ENCODE data around the gene DTD1.

DTD1 gene

DNA sequence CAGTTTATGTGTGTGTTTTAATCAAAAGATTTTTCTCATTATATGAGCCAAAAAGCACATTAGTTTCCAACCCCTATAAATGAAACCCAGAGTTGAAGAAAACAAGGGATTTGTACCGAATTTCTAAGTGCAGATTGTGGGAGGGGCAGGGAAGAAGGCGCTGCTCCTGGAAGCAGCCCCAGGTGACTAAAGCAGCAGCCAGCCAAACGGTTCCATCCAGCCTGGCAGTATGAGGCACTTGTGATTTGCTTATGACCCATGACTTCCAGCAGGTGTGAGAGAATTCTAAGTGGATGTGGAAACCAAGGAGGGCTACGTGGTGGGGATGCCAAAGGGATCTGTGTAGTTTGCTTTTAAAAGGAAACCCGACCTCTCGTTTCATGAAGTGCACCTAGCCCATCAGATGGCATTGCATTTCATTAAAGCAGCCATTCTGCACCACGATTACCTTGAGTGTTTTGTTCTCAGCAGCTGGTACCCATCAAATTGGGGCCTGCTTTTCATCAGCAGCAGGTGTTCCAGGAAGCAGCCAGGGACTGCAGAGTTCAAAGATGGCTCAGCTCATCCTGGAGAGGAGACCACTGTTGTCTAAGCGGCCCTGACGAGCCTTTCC is 79.1 kb downstream of the DTD1 start:
- Histone ChIP-seq H3K4me1 (ENCODE audit: control insufficient read depth in 1 of 2, insufficient read depth in 2 of 2, low read length in 2 of 2) (peaks cover 0 to 14% of the 10 kb centered on the region in 2 donors), H3K36me3 (ENCODE audit: control insufficient read depth in 1 of 2, insufficient read depth in 2 of 2, low read length in 2 of 2) (no peaks in the 10 kb centered on the region), H3K27me3 (ENCODE audit: low read depth, low read length) (no peaks in the 10 kb centered on the region), H3K4me3 (ENCODE audit: low read depth in 1 of 2, low read length in 2 of 2) (no peak overlapping the region), H3K27ac (ENCODE audit: low read length) (no peak overlapping the region), H3K9me3 (ENCODE audit: control insufficient read depth in 1 of 2, low read length in 2 of 2) (no peaks in the 10 kb centered on the region)

DNA sequence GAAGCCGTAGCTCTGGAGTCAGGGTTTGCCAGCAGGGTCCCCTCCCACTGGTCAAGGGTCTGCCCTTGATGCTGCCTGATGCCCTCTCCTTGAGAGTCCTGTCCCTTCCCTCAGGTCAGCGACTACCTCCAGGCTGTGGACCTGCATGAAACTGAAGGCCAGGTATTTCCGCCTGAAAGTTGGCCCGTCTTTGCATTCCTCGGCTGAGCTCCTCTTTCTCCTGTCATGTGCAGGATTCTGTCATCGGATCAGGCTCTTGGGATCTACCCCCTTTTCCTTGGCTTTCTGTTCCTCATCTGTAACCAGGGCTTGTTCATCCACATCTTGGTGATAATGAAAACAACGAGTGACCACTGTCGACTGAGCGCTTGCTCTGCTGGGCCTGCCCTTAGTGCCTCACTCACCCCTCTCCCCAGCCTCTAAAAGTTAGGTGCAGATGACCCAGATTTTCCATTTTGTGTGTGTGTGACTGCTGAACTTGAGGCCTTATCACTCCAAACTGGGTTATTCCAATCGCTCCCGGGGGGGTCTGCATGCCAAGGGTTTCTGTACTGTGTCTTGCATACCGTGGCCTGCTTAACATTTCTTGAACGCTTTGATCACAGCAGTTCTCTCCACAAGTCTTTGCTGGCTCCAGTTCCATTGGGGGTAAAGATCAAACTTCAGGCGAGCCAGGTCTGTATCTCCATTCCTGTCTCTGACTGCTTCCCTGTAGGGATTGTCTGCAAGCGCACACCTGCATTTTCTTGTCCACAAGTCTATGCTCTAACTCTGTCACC is 81.6 kb downstream of the DTD1 start:
- no peaks in the 10 kb centered on the region for H3K27me3 ChIP-seq (ENCODE audit: low read depth, low read length)
- H3K9me3 ChIP-seq (ENCODE audit: control insufficient read depth in 1 of 2, low read length in 2 of 2), result no peaks in the 10 kb centered on the region
- peaks cover 0 to 14% of the 10 kb centered on the region in 2 donors for H3K4me1 ChIP-seq (ENCODE audit: control insufficient read depth in 1 of 2, insufficient read depth in 2 of 2, low read length in 2 of 2)
- H3K36me3 ChIP-seq (ENCODE audit: control insufficient read depth in 1 of 2, insufficient read depth in 2 of 2, low read length in 2 of 2), result no peaks in the 10 kb centered on the region
- H3K27ac ChIP-seq (ENCODE audit: low read length), result no peak overlapping the region
- H3K4me3 ChIP-seq (ENCODE audit: low read depth in 1 of 2, low read length in 2 of 2), result no peak overlapping the region

DNA sequence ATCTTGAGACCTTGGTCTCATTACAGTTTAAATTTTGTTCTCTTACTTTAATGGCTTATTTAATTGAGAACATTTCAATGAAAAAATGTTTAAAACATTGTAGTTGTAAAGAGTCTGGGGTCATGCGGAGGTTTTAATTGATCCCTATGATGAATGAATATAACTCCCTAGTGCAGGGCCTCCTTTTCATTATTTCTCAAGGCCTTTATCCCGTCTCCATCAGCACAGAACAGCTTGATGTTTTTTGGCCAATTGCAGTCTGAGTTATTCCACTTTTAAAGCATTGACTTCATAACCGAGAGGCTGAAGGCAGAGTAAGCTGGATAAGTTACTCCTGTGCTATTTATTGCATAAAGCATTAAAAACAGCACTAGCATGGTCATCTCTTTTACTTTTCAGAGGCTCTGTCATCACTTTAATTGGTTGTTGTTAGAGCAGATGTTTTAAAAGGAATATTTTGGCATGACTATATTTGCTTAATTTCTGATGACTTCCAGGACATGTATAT is 83.4 kb downstream of the DTD1 start:
- Histone ChIP-seq H3K9me3 (ENCODE audit: control insufficient read depth in 1 of 2, low read length in 2 of 2) (no peaks in the 10 kb centered on the region), H3K27me3 (ENCODE audit: low read depth, low read length) (no peaks in the 10 kb centered on the region), H3K27ac (ENCODE audit: low read length) (no peak overlapping the region), H3K36me3 (ENCODE audit: control insufficient read depth in 1 of 2, insufficient read depth in 2 of 2, low read length in 2 of 2) (no peaks in the 10 kb centered on the region), H3K4me3 (ENCODE audit: low read depth in 1 of 2, low read length in 2 of 2) (no peak overlapping the region), H3K4me1 (ENCODE audit: control insufficient read depth in 1 of 2, insufficient read depth in 2 of 2, low read length in 2 of 2) (peaks cover 0 to 14% of the 10 kb centered on the region in 2 donors)

DNA sequence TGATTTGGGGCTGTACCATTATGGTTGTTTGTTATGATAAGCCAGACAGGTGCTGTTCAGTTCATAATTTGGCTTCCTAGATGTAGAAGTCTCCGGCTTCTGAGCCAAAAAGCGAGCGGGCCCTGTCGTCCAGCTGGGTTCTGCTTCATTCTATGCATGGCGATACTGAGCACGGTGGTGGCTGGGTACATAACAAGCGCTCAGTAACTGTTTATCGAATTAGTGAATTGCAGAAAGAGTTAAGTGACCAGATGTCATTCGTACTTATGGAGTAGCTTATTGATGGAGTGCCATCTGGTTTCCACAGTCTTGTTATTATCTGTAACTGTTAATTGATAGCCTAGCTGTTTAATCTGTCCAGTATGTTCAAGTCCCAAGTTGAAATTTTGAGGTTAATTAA is 85.0 kb downstream of the DTD1 start:
- Histone ChIP-seq H3K4me1 (ENCODE audit: control insufficient read depth in 1 of 2, insufficient read depth in 2 of 2, low read length in 2 of 2) (peaks cover 0 to 14% of the 10 kb centered on the region in 2 donors), H3K36me3 (ENCODE audit: control insufficient read depth in 1 of 2, insufficient read depth in 2 of 2, low read length in 2 of 2) (no peaks in the 10 kb centered on the region), H3K9me3 (ENCODE audit: control insufficient read depth in 1 of 2, low read length in 2 of 2) (no peaks in the 10 kb centered on the region), H3K27ac (ENCODE audit: low read length) (no peak overlapping the region), H3K27me3 (ENCODE audit: low read depth, low read length) (no peaks in the 10 kb centered on the region), H3K4me3 (ENCODE audit: low read depth in 1 of 2, low read length in 2 of 2) (no peak overlapping the region)

DNA sequence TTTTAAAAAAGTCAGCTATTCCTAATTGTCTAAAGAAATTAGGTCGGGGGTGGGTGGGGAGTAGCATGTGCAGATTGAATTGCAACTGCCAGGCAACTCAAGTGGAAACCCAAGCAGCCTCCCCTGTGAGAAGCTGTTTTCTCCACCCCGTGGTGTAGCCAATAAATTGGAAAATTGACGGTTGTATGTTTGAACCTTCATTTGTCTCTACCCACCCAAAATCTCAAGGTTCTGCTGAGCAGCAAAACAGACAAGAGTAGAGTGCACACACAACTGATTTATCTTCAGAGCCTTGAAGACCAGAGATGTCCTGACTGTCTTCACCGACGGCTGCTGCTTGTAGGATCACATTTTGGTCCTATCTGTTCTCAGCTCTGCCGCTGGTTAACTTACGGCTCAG is 88.5 kb downstream of the DTD1 start:
- Histone ChIP-seq H3K27ac (ENCODE audit: low read length) (no peak overlapping the region), H3K4me3 (ENCODE audit: low read depth in 1 of 2, low read length in 2 of 2) (no peak overlapping the region), H3K27me3 (ENCODE audit: low read depth, low read length) (no peaks in the 10 kb centered on the region), H3K4me1 (ENCODE audit: control insufficient read depth in 1 of 2, insufficient read depth in 2 of 2, low read length in 2 of 2) (no peaks in the 10 kb centered on the region), H3K36me3 (ENCODE audit: control insufficient read depth in 1 of 2, insufficient read depth in 2 of 2, low read length in 2 of 2) (no peaks in the 10 kb centered on the region), H3K9me3 (ENCODE audit: control insufficient read depth in 1 of 2, low read length in 2 of 2) (no peaks in the 10 kb centered on the region)

DNA sequence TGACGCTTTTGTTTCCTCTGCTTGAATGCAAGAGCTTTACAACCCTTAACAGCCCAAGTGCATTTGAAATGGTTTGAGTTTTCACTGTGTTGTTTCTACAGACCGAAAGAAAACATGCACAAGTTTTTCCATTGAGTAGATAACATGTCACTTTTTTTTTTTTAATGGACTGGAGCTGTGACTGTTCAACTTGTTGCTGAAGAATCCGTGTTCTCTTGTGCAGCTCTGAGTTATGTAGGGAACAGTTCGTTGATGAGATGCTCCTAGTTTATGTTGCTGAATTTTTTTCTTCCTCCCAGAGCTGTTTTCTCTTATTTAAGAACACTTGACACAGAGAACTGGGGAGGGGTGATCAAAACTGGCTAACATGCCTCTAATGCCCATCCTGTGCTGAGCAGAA is 89.3 kb downstream of the DTD1 start:
- Histone ChIP-seq H3K4me3 (ENCODE audit: low read depth in 1 of 2, low read length in 2 of 2) (no peak overlapping the region), H3K27me3 (ENCODE audit: low read depth, low read length) (no peaks in the 10 kb centered on the region), H3K4me1 (ENCODE audit: control insufficient read depth in 1 of 2, insufficient read depth in 2 of 2, low read length in 2 of 2) (no peaks in the 10 kb centered on the region), H3K9me3 (ENCODE audit: control insufficient read depth in 1 of 2, low read length in 2 of 2) (no peaks in the 10 kb centered on the region), H3K27ac (ENCODE audit: low read length) (no peak overlapping the region), H3K36me3 (ENCODE audit: control insufficient read depth in 1 of 2, insufficient read depth in 2 of 2, low read length in 2 of 2) (no peaks in the 10 kb centered on the region)

DNA sequence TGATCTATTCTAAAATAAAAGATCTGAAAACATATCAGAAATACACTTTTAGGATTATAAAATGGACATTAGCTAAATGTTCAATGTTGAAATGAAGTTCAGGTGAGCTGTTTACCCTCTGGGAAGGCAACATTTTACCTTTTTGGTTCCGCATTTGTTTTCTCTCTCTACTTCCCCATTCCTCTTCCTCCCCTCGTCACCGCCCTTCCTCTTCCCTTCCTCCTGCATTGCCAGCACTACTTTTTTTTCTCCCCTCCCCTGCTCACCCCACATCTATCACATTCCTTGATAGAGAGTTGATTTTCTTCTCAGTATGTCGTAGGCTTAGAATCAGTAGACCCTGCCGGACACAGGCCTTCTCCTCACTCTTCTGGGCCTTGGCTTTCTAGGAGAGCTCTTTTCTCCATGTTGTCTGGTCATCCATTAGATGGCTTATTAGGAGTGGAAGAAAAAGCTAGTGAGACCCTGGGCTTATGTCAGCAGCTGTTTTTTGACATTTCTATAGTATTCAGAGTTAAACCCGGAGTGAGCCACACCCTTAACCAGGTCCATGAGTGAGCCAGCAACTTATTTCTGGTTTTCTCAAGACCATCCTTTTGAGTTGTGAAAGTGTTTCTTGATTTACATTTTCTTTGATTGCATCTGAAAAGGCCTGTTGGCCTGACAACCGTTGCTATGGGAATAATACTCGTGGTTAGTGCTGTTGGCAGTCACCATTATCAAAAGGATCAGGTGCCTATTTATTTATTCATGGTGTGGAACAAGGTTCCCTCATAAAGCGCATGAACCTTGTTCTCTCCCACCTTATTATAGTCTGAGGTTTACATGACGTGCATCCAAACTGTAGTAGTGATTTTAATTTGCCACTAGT is 90.9 kb downstream of the DTD1 start:
- no peaks in the 10 kb centered on the region for H3K9me3 ChIP-seq (ENCODE audit: control insufficient read depth in 1 of 2, low read length in 2 of 2)
- H3K27me3 ChIP-seq (ENCODE audit: low read depth, low read length), result no peaks in the 10 kb centered on the region
- no peaks in the 10 kb centered on the region for H3K36me3 ChIP-seq (ENCODE audit: control insufficient read depth in 1 of 2, insufficient read depth in 2 of 2, low read length in 2 of 2)
- no peak overlapping the region for H3K4me3 ChIP-seq (ENCODE audit: low read depth in 1 of 2, low read length in 2 of 2)
- no peaks in the 10 kb centered on the region for H3K4me1 ChIP-seq (ENCODE audit: control insufficient read depth in 1 of 2, insufficient read depth in 2 of 2, low read length in 2 of 2)
- peak overlapping the region; percentile 4 for H3K27ac ChIP-seq (ENCODE audit: low read length)

DNA sequence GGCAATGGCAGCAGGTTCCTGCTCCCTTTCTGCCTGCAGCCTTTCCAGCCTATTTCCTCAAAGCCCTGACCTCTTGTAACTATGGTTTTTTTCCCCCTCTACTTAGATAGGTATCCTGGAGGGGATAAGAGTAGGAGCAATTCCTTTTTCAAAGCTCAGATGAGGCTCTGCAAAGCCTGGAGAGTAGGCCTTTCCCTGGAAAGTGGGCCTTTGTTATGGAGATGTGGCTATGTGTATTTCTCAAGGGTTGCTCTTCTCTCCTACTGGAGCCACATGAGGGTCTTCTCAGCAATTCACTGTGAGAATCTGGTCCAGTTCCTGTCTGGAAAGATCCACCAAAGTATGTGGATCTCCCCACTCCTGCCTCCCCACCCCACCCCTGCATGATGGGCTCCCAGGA is 96.0 kb downstream of the DTD1 start:
- no peaks in the 10 kb centered on the region for H3K36me3 ChIP-seq (ENCODE audit: control insufficient read depth in 1 of 2, insufficient read depth in 2 of 2, low read length in 2 of 2)
- H3K27ac ChIP-seq (ENCODE audit: low read length), result no peak overlapping the region

DNA sequence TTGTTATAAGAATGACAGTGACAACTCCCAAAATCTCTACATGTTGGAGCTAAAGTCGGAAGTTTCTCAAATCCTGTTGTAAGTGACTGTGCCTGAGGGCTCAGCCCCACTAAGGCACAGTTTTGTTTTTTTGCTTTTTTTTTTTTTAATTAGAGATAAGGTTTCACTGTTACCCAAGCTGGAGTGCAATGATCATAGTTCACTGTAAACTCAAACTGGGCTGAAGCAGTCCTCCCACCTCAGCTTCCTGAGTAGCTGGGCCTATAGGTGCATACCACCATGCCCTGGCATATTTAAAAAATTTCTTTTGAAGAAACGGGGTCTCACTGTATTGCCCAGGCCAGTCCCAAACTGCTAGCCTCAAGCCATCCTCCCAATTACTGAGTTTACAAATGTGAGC is 96.9 kb downstream of the DTD1 start:
- H3K9me3 ChIP-seq (ENCODE audit: control insufficient read depth in 1 of 2, low read length in 2 of 2), result no peaks in the 10 kb centered on the region
- H3K27ac ChIP-seq (ENCODE audit: low read length), result no peak overlapping the region
- no peak overlapping the region for H3K4me3 ChIP-seq (ENCODE audit: low read depth in 1 of 2, low read length in 2 of 2)
- H3K4me1 ChIP-seq (ENCODE audit: control insufficient read depth in 1 of 2, insufficient read depth in 2 of 2, low read length in 2 of 2), result no peaks in the 10 kb centered on the region
- H3K27me3 ChIP-seq (ENCODE audit: low read depth, low read length), result no peaks in the 10 kb centered on the region
- H3K36me3 ChIP-seq (ENCODE audit: control insufficient read depth in 1 of 2, insufficient read depth in 2 of 2, low read length in 2 of 2), result no peaks in the 10 kb centered on the region

More for the DNA sequence above, 96.0 kb downstream of the DTD1 start:
- no peaks in the 10 kb centered on the region for H3K27me3 ChIP-seq (ENCODE audit: low read depth, low read length)
- H3K9me3 ChIP-seq (ENCODE audit: control insufficient read depth in 1 of 2, low read length in 2 of 2), result no peaks in the 10 kb centered on the region
- H3K4me1 ChIP-seq (ENCODE audit: control insufficient read depth in 1 of 2, insufficient read depth in 2 of 2, low read length in 2 of 2), result no peaks in the 10 kb centered on the region
- no peak overlapping the region for H3K4me3 ChIP-seq (ENCODE audit: low read depth in 1 of 2, low read length in 2 of 2)

DNA sequence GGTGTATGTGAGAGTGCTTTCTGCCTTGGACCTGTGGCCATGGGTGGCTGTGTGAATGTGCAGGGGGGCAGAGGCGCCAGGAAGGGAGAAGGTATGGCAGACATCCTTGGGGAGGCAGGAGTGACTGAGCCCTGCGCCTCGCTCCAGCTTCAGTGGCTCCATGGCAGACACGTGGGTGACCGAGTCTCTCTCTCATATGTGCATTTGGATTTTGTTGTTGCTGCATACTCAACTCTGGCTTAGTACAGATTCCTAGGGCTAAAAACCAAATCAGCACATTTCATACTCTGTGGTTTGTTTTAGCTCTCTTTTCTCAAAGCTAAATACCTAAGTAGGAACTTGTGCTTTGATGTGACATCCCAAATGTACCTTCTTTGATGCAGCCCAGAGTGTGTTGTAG is 97.6 kb downstream of the DTD1 start:
- Histone ChIP-seq H3K36me3 (ENCODE audit: control insufficient read depth in 1 of 2, insufficient read depth in 2 of 2, low read length in 2 of 2) (no peaks in the 10 kb centered on the region), H3K27ac (ENCODE audit: low read length) (no peak overlapping the region), H3K27me3 (ENCODE audit: low read depth, low read length) (no peaks in the 10 kb centered on the region)

DNA sequence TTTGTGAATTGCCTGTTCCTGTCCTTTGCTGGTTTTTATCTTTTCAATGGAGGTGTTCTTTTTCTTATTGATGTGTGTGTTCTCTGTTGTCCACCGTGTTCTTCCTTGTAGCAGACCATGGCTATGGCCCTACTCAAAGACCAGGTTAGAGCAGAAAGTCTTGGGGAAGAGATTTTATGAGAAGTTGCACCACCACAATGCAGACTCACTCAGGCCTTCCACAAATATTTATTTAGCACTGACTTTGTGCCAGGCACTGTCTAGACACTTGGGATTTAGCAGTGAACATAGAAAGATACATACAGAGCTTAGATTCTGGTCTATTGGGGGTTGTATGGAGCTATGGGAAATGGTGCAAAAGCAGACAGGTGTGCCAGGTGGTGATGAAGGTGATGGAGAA is 98.8 kb downstream of the DTD1 start:
- no peak overlapping the region for H3K4me3 ChIP-seq (ENCODE audit: low read depth in 1 of 2, low read length in 2 of 2)
- H3K36me3 ChIP-seq (ENCODE audit: control insufficient read depth in 1 of 2, insufficient read depth in 2 of 2, low read length in 2 of 2), result no peaks in the 10 kb centered on the region
- H3K27ac ChIP-seq (ENCODE audit: low read length), result no peak overlapping the region
- H3K9me3 ChIP-seq (ENCODE audit: control insufficient read depth in 1 of 2, low read length in 2 of 2), result no peaks in the 10 kb centered on the region
- H3K27me3 ChIP-seq (ENCODE audit: low read depth, low read length), result no peaks in the 10 kb centered on the region
- H3K4me1 ChIP-seq (ENCODE audit: control insufficient read depth in 1 of 2, insufficient read depth in 2 of 2, low read length in 2 of 2), result no peaks in the 10 kb centered on the region

More for the DNA sequence above, 97.6 kb downstream of the DTD1 start:
- no peak overlapping the region for H3K4me3 ChIP-seq (ENCODE audit: low read depth in 1 of 2, low read length in 2 of 2)
- H3K9me3 ChIP-seq (ENCODE audit: control insufficient read depth in 1 of 2, low read length in 2 of 2), result no peaks in the 10 kb centered on the region
- no peaks in the 10 kb centered on the region for H3K4me1 ChIP-seq (ENCODE audit: control insufficient read depth in 1 of 2, insufficient read depth in 2 of 2, low read length in 2 of 2)
